CD4-positive, alpha-beta T cell treated with Interferon alpha-2 for 1 hour (primary cell): ENCODE measurements around the gene DUOXA1.
"Not testable (repeated sequence)": the region's sequence is repeated elsewhere in the genome, so short reads cannot be mapped to it uniquely, and the experiment has no call there.

Experiments
- DNase-seq, 2 donors: peaks; one replicate each; pipeline ENCODE4 v3.0.0-alpha.2; 2020 to 2022

The DUOXA1 gene

GRCh38 chr15:45087513-45087912 lies 42.2 kb downstream of the DUOXA1 start:
- no peak for DNase-seq

- DNase-seq, result no peak
These were observed 45.5 kb downstream of the DUOXA1 start for GRCh38 chr15:45084163-45084562.

- DNase-seq, result no peak
These were observed 46.5 kb downstream of the DUOXA1 start for GRCh38 chr15:45083223-45083622.

GRCh38 chr15:45082412-45082811 lies 47.3 kb downstream of the DUOXA1 start:
- not testable (repeated sequence) for DNase-seq

- DNase-seq, result not testable (repeated sequence)
These were observed 49.1 kb downstream of the DUOXA1 start for GRCh38 chr15:45080593-45080992.

- DNase-seq, result not testable (repeated sequence)
These were observed 49.9 kb downstream of the DUOXA1 start for GRCh38 chr15:45079628-45080246.

GRCh38 chr15:45079201-45079600 lies 50.5 kb downstream of the DUOXA1 start:
- not testable (repeated sequence) for DNase-seq

GRCh38 chr15:45077391-45077790 lies 52.3 kb downstream of the DUOXA1 start:
- DNase-seq, result not testable (repeated sequence)

- DNase-seq, result not testable (repeated sequence)
These were observed 54.0 kb downstream of the DUOXA1 start for GRCh38 chr15:45075440-45076320.

- DNase-seq, result not testable (repeated sequence)
These were observed 56.1 kb downstream of the DUOXA1 start for GRCh38 chr15:45073602-45074001.

GRCh38 chr15:45069942-45070360 lies 59.7 kb downstream of the DUOXA1 start:
- DNase-seq, result not testable (repeated sequence)
